ENCODE data around the gene CCNY.

DNA sequence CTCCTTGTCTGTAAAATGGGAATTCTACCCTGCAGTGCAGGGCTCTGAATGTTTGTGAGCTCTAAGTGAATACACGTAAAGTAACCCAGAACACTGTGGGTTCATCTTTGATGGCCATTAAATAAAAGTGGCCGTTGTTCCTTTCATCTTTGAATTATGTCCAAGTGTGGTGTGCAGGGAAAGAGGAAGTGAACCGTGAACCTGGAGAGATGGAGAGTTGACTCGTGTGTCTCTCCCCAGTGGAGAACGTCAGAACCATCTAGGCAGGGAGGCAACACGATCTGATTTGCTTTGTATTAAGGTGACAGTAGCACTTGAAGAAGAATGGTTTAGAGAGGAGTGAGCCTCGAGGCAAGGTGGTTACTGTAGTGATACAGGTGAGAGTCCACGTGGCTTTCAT lies 175.3 kb downstream of the CCNY start:
- TF ChIP-seq EZH2phosphoT487 (IDR thresholded peaks at IDR 0.05; ENCODE audit: borderline replicate concordance) (no peak), CTCF (conservative IDR thresholded peaks at IDR 0.05; ENCODE audit: low read length) (no peak)

Data from Loucy (cell line).